ENCODE data around the gene PAK4.
"Not testable (repeated sequence)": the region's sequence is repeated elsewhere in the genome, so short reads cannot be mapped to it uniquely, and the experiment has no call there.

PAK4 gene

GRCh38 chr19:39125554-39126311 lies at the start of gene PAK4:
TSS of gene PAK4 (plus strand) at chr19:39125786. CDS start at chr19:39169554, 43,768 bp downstream.
- peak; percentile 98 for DNase-seq

DNA sequence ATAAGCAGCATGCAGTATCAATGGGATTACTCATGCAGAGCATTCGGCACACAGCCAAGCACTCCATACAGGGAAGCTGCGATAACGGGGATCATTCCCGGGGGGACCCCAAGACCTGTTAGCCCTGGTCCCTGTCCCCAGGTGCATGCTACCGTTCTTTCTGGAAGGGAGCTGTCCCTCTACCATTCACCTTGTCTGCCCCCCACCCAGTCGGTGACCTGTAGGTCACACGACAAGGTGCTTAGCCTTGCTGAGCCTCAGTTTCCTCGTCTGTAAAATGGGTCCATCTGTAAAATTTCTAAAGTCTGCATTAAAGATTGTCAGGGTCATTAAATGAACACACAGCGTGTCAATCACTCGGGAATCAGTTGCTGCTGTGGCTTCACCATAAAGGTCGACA lies 48.3 kb upstream of the PAK4 start:
- DNase-seq = no peak

DNA sequence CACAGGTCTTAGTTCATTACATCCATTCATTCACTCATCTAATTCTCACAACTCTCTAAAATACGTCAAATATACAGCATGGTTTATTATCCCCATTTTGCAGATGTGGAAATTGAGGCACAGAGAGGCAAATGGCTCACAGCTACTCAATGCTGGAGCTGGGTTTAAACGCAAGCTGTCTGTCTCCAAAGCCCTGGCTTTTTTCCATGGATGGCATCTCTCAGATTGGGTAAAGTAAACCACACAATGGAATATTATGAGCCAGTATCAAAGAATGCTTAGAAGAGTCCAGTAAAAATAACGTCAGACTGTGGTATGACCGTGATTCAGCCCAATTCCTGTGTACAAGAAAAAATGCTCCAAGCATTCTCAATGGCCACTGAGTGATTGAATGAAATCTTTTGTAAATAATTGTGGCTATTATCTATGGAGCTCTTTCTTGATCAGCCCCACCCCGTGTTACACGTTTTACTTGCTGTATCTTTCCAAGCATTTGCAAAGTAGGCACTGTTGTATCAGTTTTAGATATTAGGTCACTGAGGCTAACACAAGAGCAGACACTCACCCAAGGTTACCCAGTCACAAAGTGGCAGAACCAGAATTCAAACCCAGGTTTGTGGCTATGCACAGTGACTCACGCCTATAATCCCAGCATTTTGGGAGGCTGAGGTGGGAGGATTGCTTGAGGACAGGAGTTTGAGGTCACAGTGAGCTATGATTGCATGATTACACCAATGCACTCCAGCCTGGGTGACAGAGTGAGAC lies 47.0 kb upstream of the PAK4 start:
- DNase-seq = no peak

- DNase-seq = no peak
Observed at GRCh38 chr19:39080431-39080830, 45.2 kb upstream of the PAK4 start.

DNA sequence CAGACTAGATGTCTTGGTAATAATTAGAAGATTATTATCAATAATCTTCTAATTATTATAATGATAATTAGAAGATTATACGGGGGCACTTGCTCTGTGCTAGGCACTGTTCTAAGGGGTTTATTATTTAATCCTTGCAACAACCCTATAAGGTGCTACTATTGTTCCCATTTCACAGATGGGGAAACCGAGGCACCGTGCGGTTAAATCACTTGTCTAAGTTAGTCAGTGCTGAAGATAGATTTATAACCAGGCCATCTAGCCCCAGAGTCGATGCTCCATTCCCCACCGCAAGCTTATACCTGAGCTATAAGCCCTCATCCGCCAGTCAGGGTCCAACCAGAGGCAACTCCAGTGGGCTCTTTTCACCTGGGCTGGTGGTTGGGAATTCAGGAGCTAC lies 43.4 kb upstream of the PAK4 start:
- no peak for DNase-seq

- no peak for DNase-seq
Observed at GRCh38 chr19:39082745-39083598, 42.6 kb upstream of the PAK4 start.

- DNase-seq = no peak
Observed at GRCh38 chr19:39083599-39083982, 42.0 kb upstream of the PAK4 start.

DNA sequence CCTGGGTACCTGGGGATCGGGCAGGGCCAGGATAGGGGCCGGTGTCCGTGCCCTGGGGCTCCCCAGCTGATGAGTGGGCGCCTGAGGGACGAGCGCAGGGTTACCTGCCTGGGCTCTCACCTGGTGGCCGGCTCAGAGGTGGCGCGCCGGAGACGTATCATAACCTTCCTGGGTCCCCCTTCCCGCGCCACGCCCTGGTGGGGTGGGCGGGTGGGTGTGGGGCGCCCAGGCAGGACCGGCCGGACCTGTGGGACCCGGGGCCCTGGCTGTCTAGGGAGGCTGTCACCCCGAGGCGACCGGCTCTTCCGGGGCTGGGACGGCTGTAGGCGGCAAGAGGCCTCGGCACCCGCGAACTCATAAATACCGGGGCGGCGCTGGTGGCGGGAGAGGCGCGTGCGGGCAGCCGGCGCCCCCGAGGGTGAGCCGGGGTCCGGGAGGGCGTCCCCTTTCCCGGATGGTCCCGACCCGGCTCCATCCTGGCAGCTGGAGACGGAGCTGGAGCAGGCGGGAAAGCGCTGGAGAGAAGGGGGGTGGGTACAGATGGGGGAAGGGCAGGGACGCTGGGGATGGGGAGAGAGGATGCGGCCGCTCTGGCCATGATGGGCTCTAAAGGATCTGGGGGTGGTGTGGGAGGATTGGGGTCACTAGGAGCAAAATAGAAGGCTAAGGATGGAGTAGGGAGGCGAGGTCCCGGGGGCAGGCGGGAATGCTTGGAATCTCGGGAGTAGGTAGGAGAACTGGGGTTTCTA lies 41.4 kb upstream of the PAK4 start, which contains the start of gene ACP7:
TSS of gene ACP7 (plus strand) at position 386 of the 749 bp plus-strand sequence. CDS start 902 bp downstream, outside the sequence.
- peak; percentile 9 for DNase-seq

GRCh38 chr19:39084732-39085080 lies 40.9 kb upstream of the PAK4 start:
- no peak for DNase-seq

DNA sequence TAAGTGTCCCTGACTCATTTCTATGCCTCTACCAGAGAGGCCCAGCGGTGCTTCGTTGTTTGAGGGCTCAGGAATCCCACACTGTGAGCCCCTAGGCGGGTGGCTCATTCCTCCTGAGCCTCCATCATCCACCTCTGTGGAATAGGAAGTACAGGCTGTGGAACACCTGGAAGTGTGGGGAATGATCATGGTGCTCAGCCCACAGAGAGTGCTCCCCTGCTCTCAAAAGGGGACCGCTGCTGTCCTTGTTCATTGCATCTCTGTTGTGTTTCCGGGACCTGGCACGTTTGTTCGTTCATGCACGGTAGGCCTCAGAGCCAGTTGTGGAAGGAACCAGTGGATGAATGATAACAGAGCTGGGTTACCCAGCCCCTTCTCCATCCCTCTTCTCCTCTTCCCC lies 40.2 kb upstream of the PAK4 start:
- no peak for DNase-seq

- no peak for DNase-seq
Observed at GRCh38 chr19:39086386-39086785, 39.2 kb upstream of the PAK4 start.

DNA sequence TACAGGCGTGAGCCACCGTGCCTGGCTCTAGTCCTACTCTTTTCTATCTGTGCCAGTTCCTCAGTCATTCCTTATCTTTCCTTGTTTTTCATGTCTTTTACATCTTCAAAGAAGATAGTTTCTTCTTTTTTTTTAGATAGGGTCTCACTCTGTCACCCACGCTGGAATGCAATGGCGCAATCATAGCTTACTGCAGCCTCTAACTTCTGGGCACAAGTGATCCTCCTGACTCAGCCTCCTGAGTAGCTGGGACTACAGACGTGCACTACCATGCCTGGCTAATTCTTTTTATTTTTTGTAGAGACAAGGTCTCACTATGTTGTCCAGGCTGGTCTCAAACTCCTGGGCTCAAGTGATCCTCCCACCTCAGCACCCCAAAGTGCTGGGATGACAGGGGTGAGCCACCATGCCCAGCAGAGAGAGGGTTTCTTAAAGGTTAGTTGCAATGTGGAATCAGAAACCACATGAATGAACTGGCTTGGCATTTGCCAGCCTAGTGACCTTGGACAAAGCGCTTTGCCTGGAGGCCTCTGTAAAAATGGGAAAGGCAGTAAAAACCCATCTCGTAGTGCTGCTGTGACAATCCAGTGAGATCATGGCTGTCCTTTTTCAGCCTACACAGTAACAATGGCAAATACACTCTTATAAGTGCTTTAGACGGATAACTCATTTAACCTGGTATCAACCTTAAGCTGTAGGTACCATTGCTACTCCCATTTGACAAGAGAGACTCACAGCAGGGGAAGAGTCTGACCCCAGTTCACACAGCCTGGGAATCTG lies 37.5 kb upstream of the PAK4 start:
- DNase-seq = no peak

GRCh38 chr19:39090016-39090415 lies 35.6 kb upstream of the PAK4 start:
- not testable (repeated sequence) for DNase-seq

DNA sequence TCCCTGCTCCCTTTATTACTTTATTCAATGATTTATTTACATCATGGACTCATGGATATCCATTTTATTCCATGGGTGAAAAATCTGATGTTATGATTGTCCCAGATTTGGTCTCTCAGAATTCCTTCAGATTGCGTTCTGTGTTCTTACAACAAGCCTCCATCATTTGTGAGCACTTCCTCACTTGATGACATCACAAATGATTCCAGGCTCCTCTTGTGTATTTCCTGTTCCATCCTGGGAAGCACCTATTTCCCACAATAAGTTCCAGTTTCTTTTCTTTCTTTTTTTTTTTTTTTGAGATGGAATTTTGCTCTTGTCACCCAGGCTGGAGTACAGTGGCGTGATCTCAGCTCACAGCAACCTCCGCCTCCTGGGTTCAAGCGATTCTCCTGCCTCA lies 34.7 kb upstream of the PAK4 start:
- DNase-seq = no peak

- not testable (repeated sequence) for DNase-seq
Observed at GRCh38 chr19:39095799-39096540, 29.6 kb upstream of the PAK4 start.

DNA sequence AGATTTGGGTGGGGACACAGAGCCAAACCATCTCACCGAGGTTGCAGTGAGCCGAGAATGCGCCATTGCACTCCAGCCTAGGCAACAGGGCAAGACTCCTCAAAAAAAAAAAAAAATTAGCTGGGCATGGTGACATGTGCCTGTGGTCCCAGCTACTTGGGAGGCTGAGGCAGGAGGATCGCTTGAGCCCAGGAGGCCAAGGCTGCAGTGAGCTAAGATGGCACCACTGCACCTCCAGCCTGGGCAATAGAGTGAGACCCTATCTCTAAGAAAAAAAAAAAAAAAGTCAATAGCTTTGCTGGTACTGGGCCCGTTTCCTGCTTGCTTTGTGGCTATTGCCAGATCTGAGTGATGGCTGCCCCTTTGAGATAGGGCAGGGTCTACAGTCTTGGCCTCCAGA lies 28.3 kb upstream of the PAK4 start:
- DNase-seq = no peak

GRCh38 chr19:39097721-39098120 lies 27.9 kb upstream of the PAK4 start:
- no peak for DNase-seq

DNA sequence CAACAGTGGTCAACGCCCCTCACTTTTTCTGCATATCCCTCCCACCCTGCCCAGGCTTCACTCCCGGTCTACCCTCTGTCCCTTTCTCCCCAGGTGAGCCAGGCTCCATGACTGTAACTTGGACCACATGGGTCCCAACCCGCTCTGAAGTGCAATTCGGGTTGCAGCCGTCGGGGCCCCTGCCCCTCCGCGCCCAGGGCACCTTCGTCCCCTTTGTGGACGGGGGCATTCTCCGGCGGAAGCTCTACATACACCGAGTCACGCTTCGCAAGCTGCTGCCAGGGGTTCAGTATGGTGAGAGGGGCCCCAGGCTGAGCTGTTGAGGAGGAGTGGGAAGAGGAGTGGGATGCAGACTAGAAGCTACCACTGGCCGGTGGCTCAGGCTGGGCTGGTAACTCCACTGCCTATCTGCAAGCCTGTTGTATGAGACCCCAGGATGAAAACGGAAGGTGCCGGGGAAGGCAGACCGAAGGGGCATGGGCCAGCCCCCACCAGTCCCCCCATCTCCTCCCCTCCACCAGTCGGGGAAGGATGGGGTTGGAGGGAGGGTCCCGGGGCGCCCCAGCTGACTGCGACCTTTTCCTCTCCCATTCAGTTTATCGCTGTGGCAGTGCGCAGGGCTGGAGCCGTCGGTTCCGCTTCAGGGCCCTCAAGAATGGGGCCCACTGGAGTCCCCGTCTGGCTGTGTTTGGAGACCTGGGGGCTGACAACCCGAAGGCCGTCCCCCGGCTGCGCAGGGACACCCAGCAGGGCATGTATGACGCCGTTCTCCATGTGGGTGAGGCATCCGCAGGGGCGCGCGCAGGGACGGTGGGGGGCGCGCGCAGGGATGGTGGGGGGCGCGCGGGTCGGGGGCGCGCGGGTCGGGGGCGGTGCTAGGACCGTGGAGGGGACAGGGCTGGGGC lies 27.0 kb upstream of the PAK4 start:
- no peak for DNase-seq

DNA sequence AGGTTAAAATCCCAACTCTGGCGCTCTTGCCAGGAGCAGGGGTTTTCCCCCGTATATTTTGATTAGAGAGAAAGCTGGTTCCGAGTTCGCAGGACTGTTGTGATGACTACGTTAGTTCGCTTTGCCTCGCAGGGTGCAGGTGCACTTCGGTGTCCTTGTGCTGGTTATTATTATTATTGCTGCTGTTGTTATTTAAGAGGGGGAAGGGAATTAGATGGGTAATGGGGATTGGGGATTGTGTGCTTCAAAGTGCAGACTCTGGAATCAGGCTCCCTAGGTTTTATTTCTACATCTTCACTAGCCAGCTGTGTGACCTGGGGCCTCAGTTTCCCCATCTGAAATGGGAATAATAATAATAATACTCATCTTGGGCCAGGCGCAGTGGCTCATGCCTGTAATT lies 26.2 kb upstream of the PAK4 start:
- no peak for DNase-seq
